HG03159 (cell line): ENCODE results near the gene PTPRG.

Experiments
- ATAC-seq: cut with Tn5 transposase; IDR thresholded peaks from one replicate; pipeline ENCODE4 v1.9.1; 2021; ENCODE audit warnings: mild to moderate bottlenecking, moderate library complexity; ENCODE audit not compliant: unreplicated experiment

The PTPRG gene

DNA sequence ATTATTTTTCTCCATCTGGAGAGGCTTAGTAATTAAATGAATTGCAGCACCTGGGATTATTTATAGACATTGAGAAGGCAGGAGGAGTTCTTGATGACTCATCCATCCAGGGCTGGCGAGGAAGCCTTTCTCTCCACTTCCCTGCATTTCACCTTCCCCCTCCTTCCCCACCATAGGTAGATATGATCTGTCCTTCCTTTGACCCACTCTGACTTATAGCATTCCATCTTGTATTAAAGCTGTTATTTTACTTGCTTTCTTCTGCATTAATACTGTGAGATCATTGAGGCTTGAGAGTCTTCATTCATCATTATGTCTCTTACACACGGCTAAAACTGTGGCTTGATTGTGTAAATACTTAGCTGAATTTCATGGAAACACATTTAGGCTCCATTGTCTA, 523.2 kb downstream of the PTPRG start:
- no peak for ATAC-seq

DNA sequence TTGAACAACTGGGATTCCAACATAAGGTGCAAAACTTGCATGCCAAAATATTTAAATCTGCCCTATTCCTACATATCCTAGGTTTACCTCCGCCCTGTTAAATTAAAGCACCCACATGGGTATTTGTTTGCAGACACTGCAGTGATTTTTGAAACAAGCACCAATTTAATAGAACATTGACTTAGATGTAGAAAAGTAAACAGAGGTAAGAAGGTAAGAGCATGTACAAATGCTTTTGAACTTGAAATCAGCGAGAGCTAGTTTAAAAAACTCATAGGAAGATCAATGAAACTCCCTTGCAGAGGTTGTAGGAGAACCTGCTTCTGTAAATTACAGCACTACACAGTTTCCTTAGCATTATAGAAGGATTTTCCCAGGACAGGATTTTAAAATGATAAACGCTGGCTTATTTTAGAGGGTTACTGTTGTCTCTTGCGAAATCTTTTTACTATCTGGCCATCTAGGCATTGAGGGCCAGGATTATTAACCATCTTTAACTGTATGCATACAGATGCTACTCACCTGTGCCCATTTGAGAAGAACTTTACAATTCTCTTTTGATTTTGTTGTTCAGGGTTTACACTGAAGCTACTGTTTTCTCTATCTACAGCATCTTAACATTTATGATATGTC, 527.2 kb downstream of the PTPRG start:
- ATAC-seq = no peak

DNA sequence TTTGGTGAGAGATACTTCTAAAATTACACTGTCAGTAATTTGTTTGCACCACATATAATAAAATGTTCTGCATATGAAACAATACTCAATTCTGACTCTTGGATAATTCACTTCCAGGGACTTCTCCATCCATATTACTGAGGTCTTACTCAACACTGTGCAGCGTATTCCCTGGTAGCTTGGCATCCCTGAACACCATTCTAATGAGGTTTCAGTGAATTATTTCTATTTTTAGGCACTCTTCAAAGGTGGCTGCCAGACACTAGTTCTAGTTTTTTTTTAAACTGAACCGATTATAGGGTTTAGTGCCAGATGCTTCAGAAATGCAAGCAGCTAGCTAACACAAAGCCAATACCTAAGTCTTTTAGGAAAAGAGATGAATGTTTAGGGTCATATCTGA, 528.7 kb downstream of the PTPRG start:
- no peak for ATAC-seq

- no peak for ATAC-seq
Measured at GRCh38 chr3:62090519-62090918, 529.1 kb downstream of the PTPRG start.

- no peak for ATAC-seq
Measured at GRCh38 chr3:62093025-62093424, 531.7 kb downstream of the PTPRG start.

DNA sequence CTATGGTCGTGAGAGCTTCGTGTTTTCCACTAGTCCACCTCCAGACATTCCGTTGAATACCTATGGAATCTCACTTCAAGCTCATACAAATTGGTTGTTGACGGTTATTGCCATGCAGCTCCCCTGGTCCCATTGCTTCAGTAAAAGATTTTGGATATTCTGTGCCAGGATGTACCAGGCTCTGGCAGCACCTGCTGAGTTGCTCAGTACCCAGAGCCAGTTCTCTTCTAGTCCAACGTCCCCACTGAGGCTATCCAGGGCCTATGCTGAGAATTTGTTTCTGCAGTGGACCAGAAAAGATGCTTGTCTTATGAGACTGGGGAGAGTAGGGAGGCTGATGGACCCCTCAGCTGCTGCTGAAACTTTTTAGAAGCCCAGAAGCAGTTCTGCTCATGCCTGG, 533.1 kb downstream of the PTPRG start:
- ATAC-seq = no peak

GRCh38 chr3:62095080-62095479, 533.7 kb downstream of the PTPRG start:
- no peak for ATAC-seq

DNA sequence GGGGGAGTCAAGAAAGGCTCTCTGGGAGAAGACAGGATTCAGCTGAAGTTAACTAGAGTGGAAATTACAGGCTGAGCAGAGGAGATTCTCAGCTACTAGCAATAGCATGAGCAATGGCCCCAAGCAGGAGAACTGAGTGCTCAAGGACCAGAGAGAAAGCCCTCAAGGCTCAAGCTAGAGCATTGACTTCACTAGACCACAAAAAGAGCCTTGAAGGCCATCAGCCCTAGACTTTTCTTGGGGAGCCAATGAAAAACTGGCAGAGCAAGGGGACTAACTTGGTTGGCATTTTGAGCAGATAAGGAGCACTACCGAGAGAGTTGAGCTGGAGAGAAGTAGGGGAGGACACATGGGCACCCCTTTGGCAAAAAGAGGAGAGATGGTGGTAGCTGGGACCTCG, 534.4 kb downstream of the PTPRG start:
- no peak for ATAC-seq

GRCh38 chr3:62096521-62096920, 535.1 kb downstream of the PTPRG start:
- ATAC-seq = no peak

GRCh38 chr3:62097121-62097520, 535.8 kb downstream of the PTPRG start:
- ATAC-seq = no peak

- ATAC-seq = no peak
Measured at GRCh38 chr3:62098646-62099365, 537.4 kb downstream of the PTPRG start.

GRCh38 chr3:62100282-62100989, 539.1 kb downstream of the PTPRG start:
- ATAC-seq = no peak

GRCh38 chr3:62101488-62101887, 540.1 kb downstream of the PTPRG start:
- ATAC-seq = no peak

- no peak for ATAC-seq
Measured at GRCh38 chr3:62103531-62103930, 542.2 kb downstream of the PTPRG start.

- no peak for ATAC-seq
Measured at GRCh38 chr3:62109534-62109933, 548.2 kb downstream of the PTPRG start.

DNA sequence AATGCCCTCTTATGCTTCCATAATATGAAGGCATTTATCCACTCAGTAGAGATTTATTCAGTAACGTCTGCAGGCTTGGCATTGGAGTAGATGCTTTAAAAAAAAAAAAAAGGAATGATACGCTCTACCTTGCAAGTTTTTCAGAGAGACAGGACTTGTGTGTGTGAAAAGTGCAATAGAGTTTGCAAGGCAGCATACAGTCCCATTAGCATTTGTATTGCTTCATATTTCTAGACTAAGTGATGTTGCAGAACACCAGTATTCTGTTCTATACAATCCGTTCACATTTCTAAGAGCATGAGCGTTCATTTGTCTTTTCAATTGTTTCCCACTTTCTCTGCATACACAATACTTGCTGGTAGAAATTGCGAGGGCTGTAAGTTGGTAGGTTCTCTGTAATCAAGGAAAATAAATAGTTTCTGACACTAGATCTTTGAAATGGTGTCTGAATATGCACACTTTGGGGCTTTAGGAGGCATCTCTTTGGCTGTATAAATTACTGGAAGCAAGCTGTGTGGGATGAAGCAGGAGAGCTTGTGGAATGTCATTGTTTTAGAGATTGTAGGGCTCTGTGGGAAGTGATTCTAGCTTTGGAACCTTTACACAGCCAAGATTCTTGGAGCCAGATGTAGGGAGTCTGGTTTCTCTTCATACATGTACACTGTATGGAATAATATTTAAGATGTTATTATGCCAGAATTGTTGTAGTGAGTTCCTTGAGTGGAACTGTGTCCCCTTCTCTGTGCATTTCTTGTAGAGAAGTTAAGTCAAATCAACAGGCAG, 549.3 kb downstream of the PTPRG start:
- no peak for ATAC-seq

DNA sequence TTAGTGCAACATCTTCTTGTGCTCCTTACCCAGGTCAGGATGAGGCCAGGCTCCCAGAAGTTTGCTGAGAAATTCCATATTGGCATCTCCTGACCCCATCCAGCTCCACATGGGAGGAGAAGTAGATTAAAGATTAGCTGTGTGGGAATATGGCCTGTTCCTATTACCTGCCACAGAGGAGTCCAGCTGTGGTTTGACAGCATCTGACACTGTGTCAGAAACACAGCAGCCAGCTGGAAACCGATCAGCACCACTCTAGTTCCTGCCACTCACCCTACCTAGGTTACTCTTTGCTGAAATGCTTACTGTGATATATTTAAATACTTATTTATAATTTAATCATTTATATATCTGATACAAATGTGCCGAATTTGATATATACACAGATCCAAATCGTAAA, 551.7 kb downstream of the PTPRG start:
- ATAC-seq = no peak

DNA sequence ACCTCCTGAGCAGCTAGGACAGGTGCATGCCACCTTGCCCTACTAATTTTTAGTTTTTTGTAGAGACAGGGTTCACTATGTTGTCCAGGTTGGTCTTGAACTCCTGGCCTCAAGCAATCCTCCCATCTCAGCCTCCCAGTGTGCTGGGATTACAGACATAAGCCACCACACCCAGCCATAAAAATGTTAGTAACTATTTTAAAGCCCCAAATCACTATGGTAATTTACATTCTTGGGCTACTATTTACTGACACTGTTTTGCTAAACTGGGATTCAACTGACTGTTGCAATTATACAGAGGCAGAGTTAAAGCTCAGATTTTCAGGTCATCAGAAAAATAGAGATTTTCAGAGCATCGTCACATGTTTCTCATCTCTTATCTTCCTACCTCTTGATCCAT, 553.4 kb downstream of the PTPRG start:
- ATAC-seq = no peak

GRCh38 chr3:62117903-62118548, 556.7 kb downstream of the PTPRG start:
- no peak for ATAC-seq

GRCh38 chr3:62119139-62119538, 557.8 kb downstream of the PTPRG start:
- ATAC-seq = no peak

- ATAC-seq = no peak
Measured at GRCh38 chr3:62122819-62123218, 561.4 kb downstream of the PTPRG start.
